Left ventricle myocardium inferior (tissue), 1 donor: ENCODE results near the gene HTRA3. TPM values are rescaled to one million over a fixed set of nuclear protein-coding genes. Genes with fewer than 3 reads are reported as not detected.
"Not testable (repeated sequence)": the region's sequence is repeated elsewhere in the genome, so short reads cannot be mapped to it uniquely, and the experiment has no call there.

ENCODE experiments used
- DNase-seq: peaks from one replicate; pipeline ENCODE4 v3.0.0-alpha.2; 2020
- H3K27ac ChIP-seq: fragments of 200-600 bp; replicated peaks from 2 replicates; pipeline ENCODE4 v1.8.0; 2021
- H3K27me3 ChIP-seq: fragments of 200-600 bp; 2 replicates; pipeline ENCODE4 v1.8.0; 2021; ENCODE audit warnings: low read depth
- H3K36me3 ChIP-seq: fragments of 200-600 bp; 2 replicates; pipeline ENCODE4 v1.8.0; 2021
- H3K4me1 ChIP-seq: fragments of 200-600 bp; 2 replicates; pipeline ENCODE4 v1.8.0; 2021
- H3K4me3 ChIP-seq: fragments of 200-600 bp; 2 replicates; pipeline ENCODE4 v1.8.0; 2021; ENCODE audit warnings: mild to moderate bottlenecking, moderate library complexity
- H3K9me3 ChIP-seq: fragments of 200-600 bp; replicated peaks from 2 replicates; pipeline ENCODE4 v1.8.0; 2021
- CTCF ChIP-seq: fragments of 200-600 bp; IDR thresholded peaks from 2 replicates; pipeline ENCODE4 v1.8.0; 2021; ENCODE audit warnings: antibody characterized with exemption, mild to moderate bottlenecking, borderline replicate concordance
- intact Hi-C: fragments of 100-400 bp; cut with micrococcal nuclease; formaldehyde crosslinking; loops from one replicate; pipeline ENCODE4 v1.11.0; 2022
- total RNA-seq: library from RNA; stranded (reverse); fragmentation: NEBNext Ultra II Directional; extraction: Animal tissue kit (Norgen Biotek cat#: 25700); gene quantifications from one replicate; pipeline ENCODE4 v1.2.1, GENCODE V29; 2021
- donor health status: DM: no; HTN: yes; CAD: no; lungs with severe emphysema.

HTRA3 gene
- total RNA-seq, 1 donor from 2014 or later, result 119 TPM

- H3K36me3 ChIP-seq, result no peaks in the 10 kb centered on the region
- peaks cover 39% of the 10 kb centered on the region for H3K4me1 ChIP-seq
- no peak overlapping the region for H3K27ac ChIP-seq
- DNase-seq, result no peak
- H3K4me3 ChIP-seq, result no peak overlapping the region
- no peak for TF ChIP-seq CTCF
- no peaks in the 10 kb centered on the region for H3K27me3 ChIP-seq
- intact Hi-C loops, result no loop called here
- H3K9me3 ChIP-seq, result no peaks in the 10 kb centered on the region
Measured at GRCh38 chr4:8338351-8338961, 68.9 kb downstream of the HTRA3 start.

- H3K27me3 ChIP-seq, result no peaks in the 10 kb centered on the region
- H3K27ac ChIP-seq, result peak overlapping the region; percentile 92
- no peak for TF ChIP-seq CTCF
- peak; percentile 89 for DNase-seq
- H3K4me3 ChIP-seq, result no peak overlapping the region
- no peaks in the 10 kb centered on the region for H3K9me3 ChIP-seq
- intact Hi-C loops, result no loop called here
- H3K4me1 ChIP-seq, result peaks cover 39% of the 10 kb centered on the region
- no peaks in the 10 kb centered on the region for H3K36me3 ChIP-seq
Measured at GRCh38 chr4:8340781-8341241, 71.3 kb downstream of the HTRA3 start.

GRCh38 chr4:8341281-8341680 is 71.7 kb downstream of the HTRA3 start:
- peaks cover 39% of the 10 kb centered on the region for H3K4me1 ChIP-seq
- H3K9me3 ChIP-seq, H3K4me3 ChIP-seq, H3K27me3 ChIP-seq, intact Hi-C loops, H3K36me3 ChIP-seq, DNase-seq: not testable (repeated sequence)
- H3K27ac ChIP-seq, result peak overlapping the region; percentile 92

- peak; percentile 68 for DNase-seq
- intact Hi-C loops, result no loop called here
- Histone ChIP-seq H3K27ac (peak overlapping the region; percentile 92), H3K4me3 (no peak overlapping the region), H3K9me3 (no peaks in the 10 kb centered on the region), H3K36me3 (no peaks in the 10 kb centered on the region), H3K4me1 (peaks cover 41% of the 10 kb centered on the region), H3K27me3 (no peaks in the 10 kb centered on the region)
- TF ChIP-seq CTCF, result no peak
Measured at GRCh38 chr4:8341691-8342090, 72.1 kb downstream of the HTRA3 start.

- no peak for TF ChIP-seq CTCF
- Histone ChIP-seq H3K9me3 (no peaks in the 10 kb centered on the region), H3K4me3 (no peak overlapping the region), H3K4me1 (peaks cover 45% of the 10 kb centered on the region), H3K27me3 (no peaks in the 10 kb centered on the region), H3K27ac (peak overlapping the region; percentile 92), H3K36me3 (no peaks in the 10 kb centered on the region)
- DNase-seq, result peak; percentile 18
- intact Hi-C loops, result no loop called here
Measured at GRCh38 chr4:8342651-8343261, 73.2 kb downstream of the HTRA3 start.

GRCh38 chr4:8343262-8343966 is 73.9 kb downstream of the HTRA3 start:
- H3K27ac ChIP-seq, result peak overlapping the region; percentile 92
- H3K9me3 ChIP-seq, result no peaks in the 10 kb centered on the region
- no peak overlapping the region for H3K4me3 ChIP-seq
- peak; percentile 71 for DNase-seq
- no peak for TF ChIP-seq CTCF
- no peaks in the 10 kb centered on the region for H3K27me3 ChIP-seq
- no peaks in the 10 kb centered on the region for H3K36me3 ChIP-seq
- peaks cover 44% of the 10 kb centered on the region for H3K4me1 ChIP-seq
- intact Hi-C loops, result no loop called here
